Measurements from ENCODE around the gene PPP1R16B. TPM values are rescaled to one million over a fixed set of nuclear protein-coding genes. Genes with fewer than 3 reads are reported as not detected.

The PPP1R16B gene
- total RNA-seq, 4 donors from 2014 or later: 1.8 to 11.1 (median 7.0) TPM

- in situ Hi-C loops (cut with MboI; ENCODE audit: low pct_ligation_motif_present in 1 of 4, low pct_unique_long_range_greater_than_20kb in 1 of 4, low sequenced_read_pairs in 3 of 4): no loop called here
- H3K9me3 ChIP-seq: no peaks in the 10 kb centered on the region
Observed at GRCh38 chr20:38798266-38798665, 7.2 kb upstream of the PPP1R16B start.

GRCh38 chr20:38799203-38799602, 6.3 kb upstream of the PPP1R16B start:
- Histone ChIP-seq H3K27ac (no peak overlapping the region), H3K4me1 (no peaks in the 10 kb centered on the region), H3K4me3 (no peak overlapping the region), H3K36me3 (no peaks in the 10 kb centered on the region), H3K27me3 (peaks cover 3% of the 10 kb centered on the region), H3K9me3 (no peaks in the 10 kb centered on the region)
- no peak for TF ChIP-seq CTCF (IDR thresholded peaks at IDR 0.05)
- intact Hi-C loops (cut with DNase I; ENCODE audit: low total_unique reads): no loop called here
- WGBS, 2 donors (ENCODE audit: low coverage in 1 of 2): 43 to 59% methylated on average over 4 of the region's 4 CpGs
- in situ Hi-C loops (cut with MboI; ENCODE audit: low pct_ligation_motif_present in 1 of 4, low pct_unique_long_range_greater_than_20kb in 1 of 4, low sequenced_read_pairs in 3 of 4): no loop called here
- no peak for DNase-seq

More at GRCh38 chr20:38798266-38798665, 7.2 kb upstream of the PPP1R16B start:
- 79 to 87% methylated on average over 2 to 3 of the region's 3 CpGs for WGBS, 2 donors (ENCODE audit: low coverage in 1 of 2)
- H3K36me3 ChIP-seq: no peaks in the 10 kb centered on the region
- H3K4me3 ChIP-seq: no peak overlapping the region
- intact Hi-C loops (cut with DNase I; ENCODE audit: low total_unique reads): no loop called here
- H3K27ac ChIP-seq: no peak overlapping the region
- no peaks in the 10 kb centered on the region for H3K27me3 ChIP-seq
- DNase-seq: no peak
- no peaks in the 10 kb centered on the region for H3K4me1 ChIP-seq
- TF ChIP-seq CTCF (IDR thresholded peaks at IDR 0.05): no peak
- no peak for TF ChIP-seq POLR2A (IDR thresholded peaks at IDR 0.05)
- no peak for TF ChIP-seq EP300 (IDR thresholded peaks at IDR 0.05; ENCODE audit: low read depth)
- TF ChIP-seq POLR2AphosphoS5 (IDR thresholded peaks at IDR 0.05): no peak

GRCh38 chr20:38800882-38801281, 4.6 kb upstream of the PPP1R16B start:
- TF ChIP-seq POLR2AphosphoS5 (IDR thresholded peaks at IDR 0.05): no peak
- no peak for TF ChIP-seq EP300 (IDR thresholded peaks at IDR 0.05; ENCODE audit: low read depth)
- no peak for TF ChIP-seq POLR2A (IDR thresholded peaks at IDR 0.05)
- no peak for TF ChIP-seq CTCF (IDR thresholded peaks at IDR 0.05)
- WGBS, 2 donors (ENCODE audit: low coverage in 1 of 2): 86 to 91% methylated on average over 3 of the region's 3 CpGs
- Histone ChIP-seq H3K4me3 (no peak overlapping the region), H3K27me3 (peaks cover 20% of the 10 kb centered on the region), H3K4me1 (peaks cover 3 to 9% (median 6%) of the 10 kb centered on the region in 4 donors), H3K36me3 (no peaks in the 10 kb centered on the region), H3K27ac (no peak overlapping the region), H3K9me3 (no peaks in the 10 kb centered on the region)
- in situ Hi-C loops (cut with MboI; ENCODE audit: low pct_ligation_motif_present in 1 of 4, low pct_unique_long_range_greater_than_20kb in 1 of 4, low sequenced_read_pairs in 3 of 4) (loop anchor here in 1 of 4 donors (10.0 kb wide), 1 partner anchor 74 kb away; no protein-coding TSS in a partner anchor), intact Hi-C loops (cut with DNase I; ENCODE audit: low total_unique reads) (no loop called here)
- DNase-seq: no peak

GRCh38 chr20:38804221-38804620, 1.3 kb upstream of the PPP1R16B start:
- 92 to 95% methylated on average over 3 of the region's 3 CpGs for WGBS, 2 donors (ENCODE audit: low coverage in 1 of 2)
- Histone ChIP-seq H3K27me3 (peaks cover 53% of the 10 kb centered on the region), H3K4me1 (peaks cover 4 to 24% (median 17%) of the 10 kb centered on the region in 4 donors), H3K4me3 (no peak overlapping the region), H3K36me3 (no peaks in the 10 kb centered on the region), H3K27ac (peak overlapping the region; percentile 74 to 82 (median 80)), H3K9me3 (no peaks in the 10 kb centered on the region)
- TF ChIP-seq EP300 (IDR thresholded peaks at IDR 0.05; ENCODE audit: low read depth): no peak
- in situ Hi-C loops (cut with MboI; ENCODE audit: low pct_ligation_motif_present in 1 of 4, low pct_unique_long_range_greater_than_20kb in 1 of 4, low sequenced_read_pairs in 3 of 4): loop anchor here in 1 of 4 donors (10.0 kb wide), 1 partner anchor 71 kb away; no protein-coding TSS in a partner anchor
- DNase-seq: no peak
- intact Hi-C loops (cut with DNase I; ENCODE audit: low total_unique reads): no loop called here

Data from transverse colon (tissue), 4 donors.